Hypothalamus (tissue), 51 donors: Measurements from ENCODE around the gene SHROOM2.

Experiments
- DNase-seq, 51 donors: peaks; one replicate each; lab custom pipeline; 2025; lab: John Stamatoyannopoulos, UW

SHROOM2 gene

DNA sequence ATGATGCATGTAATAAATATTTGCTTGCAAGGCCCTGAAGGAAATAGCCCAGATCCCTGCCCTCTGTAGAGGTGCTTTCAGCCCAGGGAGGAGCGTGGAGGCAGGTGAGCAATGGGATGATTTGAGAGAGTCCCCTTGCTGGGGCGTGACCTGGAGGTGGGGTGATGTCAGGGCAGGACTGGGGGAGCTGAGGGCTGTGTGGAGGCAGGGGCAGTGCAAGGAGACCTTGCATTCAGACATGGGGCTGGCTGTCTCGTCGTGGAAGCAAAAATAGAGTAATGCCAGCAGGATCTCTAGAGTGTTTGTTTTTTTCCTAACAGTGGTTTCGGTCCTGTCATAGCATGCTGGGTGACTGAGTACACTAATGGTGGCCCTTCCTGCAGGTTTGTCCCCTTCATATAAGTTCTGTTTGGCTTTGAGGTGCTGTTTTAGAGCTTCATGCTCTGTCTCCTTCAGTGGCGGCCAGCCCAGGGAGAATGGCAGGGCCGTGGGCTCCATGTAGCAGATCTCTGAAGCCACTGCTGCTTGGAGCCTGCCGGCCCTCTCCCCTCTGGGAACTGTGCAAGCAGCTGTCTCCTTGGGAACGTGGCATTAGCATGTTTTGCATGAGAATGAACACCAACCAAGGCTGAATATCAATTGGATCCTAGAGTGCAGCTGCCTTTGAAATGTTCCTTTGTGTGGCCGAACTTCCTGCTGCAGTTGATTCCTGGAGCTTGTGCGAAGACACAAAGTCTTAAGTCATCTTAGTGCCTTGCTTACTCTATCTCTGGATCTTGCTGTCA lies 141.7 kb downstream of the SHROOM2 start:
- DNase-seq: peak in 32 of 51 donors; percentile 1 to 53 (median 14)

DNA sequence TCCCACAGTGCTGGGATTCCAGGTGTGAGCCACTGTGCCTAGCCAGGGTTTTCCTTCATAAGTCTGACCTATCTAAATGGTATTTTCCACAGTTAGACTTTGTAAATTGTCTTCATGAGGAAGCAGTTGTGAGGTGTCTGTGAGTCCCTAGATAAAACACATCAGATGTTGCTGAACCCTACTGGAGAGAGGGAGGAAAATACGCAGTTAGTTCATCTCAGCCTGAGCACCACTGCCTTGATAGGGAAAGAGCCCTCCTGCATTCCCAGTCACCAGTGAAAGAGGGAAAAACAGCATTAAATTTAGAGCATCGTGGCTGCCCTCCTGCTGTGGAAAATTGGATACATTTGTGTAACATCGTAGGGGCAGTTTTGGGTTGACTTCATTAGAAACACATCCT lies 149.2 kb downstream of the SHROOM2 start:
- no peak for DNase-seq

GRCh38 chrX:9937761-9938160 lies 151.5 kb downstream of the SHROOM2 start:
- DNase-seq: no peak

DNA sequence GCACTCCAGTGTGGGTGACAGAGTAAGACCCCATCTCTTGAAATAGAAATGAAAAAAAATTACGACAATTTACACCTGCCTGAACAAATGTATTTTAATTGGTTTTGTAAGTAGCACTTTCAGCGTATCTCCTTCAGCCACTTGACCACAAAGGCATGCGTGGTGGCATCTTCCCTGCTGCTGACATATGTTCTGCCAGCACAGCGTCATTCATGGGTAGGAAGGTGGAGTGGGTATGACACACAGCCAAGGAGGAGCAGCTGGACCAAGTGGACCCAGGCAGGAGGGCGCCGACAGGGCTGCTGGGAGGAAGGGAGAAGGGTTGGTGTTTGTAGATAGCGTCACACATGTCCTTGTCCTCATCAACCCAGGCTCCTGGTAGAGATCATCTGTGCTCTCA lies 152.3 kb downstream of the SHROOM2 start:
- no peak for DNase-seq

DNA sequence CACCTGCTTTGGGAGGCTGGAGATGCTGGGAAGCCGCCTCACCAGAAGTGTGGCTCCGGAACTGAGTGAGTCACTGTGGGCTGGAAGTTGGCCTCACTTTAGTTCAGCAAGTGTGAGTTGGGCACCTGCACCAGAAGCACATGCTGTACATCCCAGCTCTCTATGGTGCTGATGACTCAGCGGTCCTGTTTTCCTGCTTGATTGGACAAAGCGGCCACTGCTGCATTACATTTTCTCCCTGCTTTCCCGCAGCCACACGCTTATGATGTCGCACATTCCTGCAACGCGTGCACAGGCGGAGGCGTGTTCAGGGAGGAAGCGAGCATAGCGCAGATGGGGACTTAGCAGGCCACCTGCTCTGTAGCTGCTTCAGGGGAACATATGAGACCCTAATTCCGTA lies 154.2 kb downstream of the SHROOM2 start:
- peak in 1 of 51 donors; percentile 55 for DNase-seq

GRCh38 chrX:9942086-9942485 lies 155.9 kb downstream of the SHROOM2 start:
- DNase-seq: no peak

DNA sequence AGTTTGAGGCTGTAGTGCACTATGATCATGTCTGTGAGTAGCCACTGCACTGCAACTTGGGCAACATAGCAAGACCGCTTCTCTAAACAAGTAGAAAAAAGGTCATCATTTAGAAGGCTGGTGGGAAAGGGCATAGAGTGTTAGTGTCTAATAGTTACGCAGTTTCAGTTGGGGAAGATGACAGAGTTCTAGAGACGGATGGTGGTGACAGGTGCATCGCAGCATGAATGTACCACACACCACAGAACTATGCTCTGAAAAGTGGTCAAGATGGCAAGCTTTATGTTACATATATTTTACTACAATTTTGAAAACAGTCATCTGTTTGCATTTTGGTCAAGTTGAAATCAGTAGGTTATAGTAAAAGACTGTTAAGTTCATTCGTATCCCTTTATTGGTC lies 157.2 kb downstream of the SHROOM2 start:
- no peak for DNase-seq

DNA sequence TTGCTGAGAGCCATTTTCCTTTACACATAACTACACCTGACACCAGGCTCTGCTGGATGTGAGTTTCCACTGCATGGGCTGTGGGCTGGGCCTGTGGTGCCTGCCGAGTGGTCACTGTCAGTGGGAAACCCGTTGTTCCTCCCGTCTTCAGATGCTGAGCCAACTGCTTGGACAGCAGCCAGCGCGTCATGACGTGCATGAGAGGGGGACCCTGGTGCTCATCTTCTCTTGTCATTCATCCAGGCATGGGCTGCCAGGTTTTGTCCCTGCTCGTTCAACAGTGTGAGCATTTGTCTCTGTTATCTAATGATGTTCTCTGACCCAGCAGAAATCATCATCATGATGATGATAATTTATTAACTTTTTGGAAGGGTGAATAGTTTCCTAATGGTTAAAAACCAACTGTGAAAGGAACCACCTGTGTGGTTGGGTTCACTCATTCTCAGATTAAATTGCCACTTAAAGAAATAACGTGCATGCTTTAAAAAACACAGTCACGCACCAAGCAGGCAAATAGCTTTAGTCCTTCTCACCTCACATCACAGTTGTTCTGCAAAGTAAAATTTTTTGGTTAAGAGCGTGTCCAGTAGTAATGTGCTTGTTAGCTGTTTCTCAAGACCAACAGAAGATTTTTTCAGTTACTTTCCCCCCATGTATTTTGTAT lies 161.0 kb downstream of the SHROOM2 start:
- no peak for DNase-seq

DNA sequence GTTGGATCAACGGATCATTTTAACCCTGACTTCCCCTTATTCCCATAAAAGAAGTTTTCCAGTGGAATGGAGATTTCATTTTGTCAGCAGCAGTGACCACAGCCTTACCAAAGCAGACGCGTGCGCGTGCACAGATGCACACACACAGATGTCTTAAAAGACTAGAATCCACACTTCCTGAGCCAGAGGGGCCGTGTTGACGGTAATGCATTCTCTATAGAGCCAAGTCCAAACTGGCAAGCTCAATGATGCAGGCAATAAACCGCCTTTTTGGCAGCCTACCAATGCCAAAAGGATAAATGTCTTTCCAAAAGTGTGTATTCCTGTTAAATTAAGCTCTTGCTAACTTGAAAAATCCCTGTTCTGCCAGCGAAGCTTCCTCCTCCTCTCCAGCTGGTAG lies 162.2 kb downstream of the SHROOM2 start:
- DNase-seq: no peak

DNA sequence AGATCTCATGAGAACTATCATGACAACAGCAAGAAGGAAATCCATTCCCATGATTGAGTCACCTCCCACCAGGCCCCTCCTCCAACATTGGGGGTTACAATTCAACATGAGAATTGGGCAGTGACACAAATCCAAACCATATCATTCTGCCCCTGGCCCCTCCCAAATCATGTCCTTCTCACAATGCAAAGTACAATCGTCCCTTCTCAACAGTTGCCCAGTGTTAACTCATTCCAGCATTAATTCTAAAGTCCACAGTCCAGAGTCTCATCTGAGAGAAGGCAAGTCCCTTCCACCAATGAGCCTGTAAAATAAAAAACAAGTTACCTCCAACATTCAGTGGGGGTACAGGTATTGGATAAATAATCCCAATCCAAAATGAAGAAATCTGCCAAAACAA lies 166.1 kb downstream of the SHROOM2 start:
- DNase-seq: no peak

GRCh38 chrX:9953396-9953795 lies 167.2 kb downstream of the SHROOM2 start:
- DNase-seq: no peak

GRCh38 chrX:9955506-9955905 lies 169.3 kb downstream of the SHROOM2 start:
- no peak for DNase-seq

GRCh38 chrX:9957743-9958142 lies 171.5 kb downstream of the SHROOM2 start:
- no peak for DNase-seq

GRCh38 chrX:9958183-9958582 lies 172.0 kb downstream of the SHROOM2 start:
- DNase-seq: no peak

GRCh38 chrX:9961750-9962149 lies 175.5 kb downstream of the SHROOM2 start:
- no peak for DNase-seq

DNA sequence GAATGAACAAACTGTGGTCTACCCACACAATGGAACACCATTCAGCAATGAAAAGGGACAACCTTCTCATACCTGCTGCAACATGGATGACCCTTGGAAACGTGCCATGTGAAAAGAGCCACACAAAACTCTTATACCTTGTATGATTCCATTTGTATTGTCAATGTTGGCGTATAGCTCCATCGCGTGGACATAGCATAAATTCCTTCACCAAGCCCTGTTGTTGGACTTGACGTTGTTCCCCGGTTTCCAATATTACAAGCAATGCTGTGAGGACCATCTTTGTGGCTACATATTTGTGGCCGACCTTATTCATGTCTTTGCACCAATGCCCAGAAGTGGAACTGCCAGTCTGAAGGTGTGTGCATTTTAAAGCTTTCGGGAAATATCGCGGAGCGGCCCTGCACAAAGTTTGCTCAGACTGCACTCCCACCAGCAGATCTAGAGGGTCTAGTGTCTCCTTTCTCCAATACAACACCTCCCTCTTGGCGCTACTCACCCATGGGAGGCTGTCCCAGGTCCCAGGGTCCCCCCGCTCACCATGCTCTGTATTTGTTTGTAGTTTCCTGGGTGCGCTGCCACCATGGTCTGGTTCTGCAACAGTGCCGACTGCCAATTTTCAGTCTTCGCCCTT lies 180.7 kb downstream of the SHROOM2 start, which contains the start of gene CLDN34:
Gene CLDN34, plus strand, starts transcription at position 584 of the 634 bp plus-strand sequence. Its CDS starts 0 bp downstream, at position 584.
- DNase-seq: no peak

GRCh38 chrX:9977635-9978034 lies 191.4 kb downstream of the SHROOM2 start:
- no peak for DNase-seq

GRCh38 chrX:9980401-9980800 lies 194.2 kb downstream of the SHROOM2 start:
- no peak for DNase-seq

GRCh38 chrX:9980927-9981326 lies 194.7 kb downstream of the SHROOM2 start:
- DNase-seq: no peak

GRCh38 chrX:9983441-9983840 lies 197.2 kb downstream of the SHROOM2 start:
- no peak for DNase-seq

GRCh38 chrX:9983846-9984245 lies 197.6 kb downstream of the SHROOM2 start:
- no peak for DNase-seq

DNA sequence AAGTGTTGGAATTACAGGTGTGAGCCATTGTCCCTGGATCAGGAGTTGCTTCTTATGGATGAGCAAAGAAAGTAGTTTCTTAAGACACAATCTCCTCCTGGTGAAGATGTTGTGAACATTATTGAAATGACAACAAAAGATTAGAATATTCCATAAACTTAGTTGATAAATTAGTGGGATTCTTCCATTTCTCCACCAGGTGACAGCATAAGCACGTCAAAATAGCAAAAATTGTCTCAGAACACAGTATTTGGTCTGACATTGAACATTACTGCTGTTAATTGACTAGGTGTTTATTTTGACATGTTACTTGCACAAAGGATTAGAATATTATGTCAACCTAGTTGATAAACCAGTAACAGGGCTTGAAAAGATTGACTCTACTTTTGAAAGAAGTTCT lies 202.5 kb downstream of the SHROOM2 start:
- no peak for DNase-seq
